Subcutaneous abdominal adipose tissue (tissue), 5 donors: Measurements from ENCODE around the gene CRACDL.

Experiments used
- H3K27ac ChIP-seq: one replicate; pipeline ENCODE4 v1.7.0; 2013; ENCODE audit warnings: low read depth, mild to moderate bottlenecking, inconsistent platforms, low read length, moderate library complexity
- H3K27me3 ChIP-seq, 5 donors: one replicate each; pipeline ENCODE4 v1.7.0; 2013; ENCODE audit warnings: low read length in 5 of 5, inconsistent platforms in 1 of 5; ENCODE audit not compliant: control insufficient read depth in 5 of 5, insufficient read depth in 4 of 5
- H3K36me3 ChIP-seq, 5 donors: one replicate each; pipeline ENCODE4 v1.7.0; 2013; ENCODE audit warnings: low read length in 5 of 5; ENCODE audit not compliant: control insufficient read depth in 5 of 5, insufficient read depth in 5 of 5
- H3K4me1 ChIP-seq, 5 donors: one replicate each; pipeline ENCODE4 v1.7.0; 2013; ENCODE audit warnings: low read length in 5 of 5, mild to moderate bottlenecking in 3 of 5, moderate library complexity in 1 of 5; ENCODE audit not compliant: control insufficient read depth in 5 of 5, insufficient read depth in 5 of 5
- H3K4me3 ChIP-seq, 5 donors: one replicate each; pipeline ENCODE4 v1.7.0; 2013; ENCODE audit warnings: low read length in 5 of 5, low read depth in 1 of 5
- H3K9ac ChIP-seq, 5 donors: one replicate each; pipeline ENCODE4 v1.7.0; 2013; ENCODE audit warnings: low read length in 5 of 5, mild to moderate bottlenecking in 4 of 5, moderate library complexity in 3 of 5
- H3K9me3 ChIP-seq, 5 donors: one replicate each; pipeline ENCODE4 v1.7.0; 2013; ENCODE audit warnings: low read length in 5 of 5; ENCODE audit not compliant: control insufficient read depth in 5 of 5
- donor health status: healthy.
- donor health status: healthy.
- donor health status: healthy.
- donor health status: healthy.
- donor health status: healthy.

CRACDL gene

GRCh38 chr2:98793275-98793674 lies 142.8 kb downstream of the CRACDL start:
- Histone ChIP-seq H3K27me3 (no peaks in the 10 kb centered on the region), H3K9ac (no peak overlapping the region), H3K27ac (no peak overlapping the region), H3K9me3 (no peaks in the 10 kb centered on the region), H3K4me3 (no peak overlapping the region), H3K36me3 (no peaks in the 10 kb centered on the region), H3K4me1 (peaks cover 0 to 30% (median 1%) of the 10 kb centered on the region in 5 donors)

- H3K27ac ChIP-seq = no peak overlapping the region
Observed at GRCh38 chr2:98790221-98790620, 145.8 kb downstream of the CRACDL start.

GRCh38 chr2:98787700-98788099 lies 148.3 kb downstream of the CRACDL start:
- Histone ChIP-seq H3K27me3 (no peaks in the 10 kb centered on the region), H3K4me3 (no peak overlapping the region), H3K9me3 (peaks cover 0 to 2% (median 0%) of the 10 kb centered on the region in 5 donors), H3K4me1 (no peaks in the 10 kb centered on the region), H3K9ac (no peak overlapping the region), H3K36me3 (no peaks in the 10 kb centered on the region), H3K27ac (no peak overlapping the region)

More at GRCh38 chr2:98790221-98790620, 145.8 kb downstream of the CRACDL start:
- Histone ChIP-seq H3K36me3 (no peaks in the 10 kb centered on the region), H3K4me3 (no peak overlapping the region), H3K9me3 (no peaks in the 10 kb centered on the region), H3K9ac (no peak overlapping the region), H3K4me1 (peaks cover 0 to 11% (median 0%) of the 10 kb centered on the region in 5 donors), H3K27me3 (no peaks in the 10 kb centered on the region)

GRCh38 chr2:98786179-98786578 lies 149.8 kb downstream of the CRACDL start:
- H3K9ac ChIP-seq = no peak overlapping the region
- no peaks in the 10 kb centered on the region for H3K4me1 ChIP-seq
- no peak overlapping the region for H3K4me3 ChIP-seq
- no peaks in the 10 kb centered on the region for H3K36me3 ChIP-seq
- peaks cover 0 to 16% (median 10%) of the 10 kb centered on the region in 5 donors for H3K9me3 ChIP-seq
- no peak overlapping the region for H3K27ac ChIP-seq
- H3K27me3 ChIP-seq = no peaks in the 10 kb centered on the region

GRCh38 chr2:98782570-98782969 lies 153.5 kb downstream of the CRACDL start:
- H3K36me3 ChIP-seq = no peaks in the 10 kb centered on the region
- no peaks in the 10 kb centered on the region for H3K27me3 ChIP-seq
- H3K9ac ChIP-seq = no peak overlapping the region
- no peak overlapping the region for H3K4me3 ChIP-seq
- H3K27ac ChIP-seq = no peak overlapping the region
- peaks cover 0 to 19% (median 10%) of the 10 kb centered on the region in 5 donors for H3K9me3 ChIP-seq
- H3K4me1 ChIP-seq = no peaks in the 10 kb centered on the region

- Histone ChIP-seq H3K9ac (no peak overlapping the region), H3K4me1 (no peaks in the 10 kb centered on the region)
Observed at GRCh38 chr2:98781822-98782221, 154.2 kb downstream of the CRACDL start.

GRCh38 chr2:98778741-98779483 lies 157.1 kb downstream of the CRACDL start:
- Histone ChIP-seq H3K4me3 (no peak overlapping the region), H3K9ac (no peak overlapping the region), H3K27me3 (peaks cover 0 to 4% (median 0%) of the 10 kb centered on the region in 5 donors), H3K4me1 (peaks cover 0 to 7% (median 0%) of the 10 kb centered on the region in 5 donors), H3K36me3 (no peaks in the 10 kb centered on the region), H3K27ac (no peak overlapping the region), H3K9me3 (peaks cover 0 to 22% (median 10%) of the 10 kb centered on the region in 5 donors)

More at GRCh38 chr2:98781822-98782221, 154.2 kb downstream of the CRACDL start:
- no peaks in the 10 kb centered on the region for H3K36me3 ChIP-seq
- H3K9me3 ChIP-seq = peaks cover 0 to 22% (median 10%) of the 10 kb centered on the region in 5 donors
- no peak overlapping the region for H3K27ac ChIP-seq
- no peaks in the 10 kb centered on the region for H3K27me3 ChIP-seq
- no peak overlapping the region for H3K4me3 ChIP-seq

GRCh38 chr2:98778151-98778550 lies 157.9 kb downstream of the CRACDL start:
- Histone ChIP-seq H3K27ac (no peak overlapping the region), H3K9ac (no peak overlapping the region), H3K4me3 (no peak overlapping the region), H3K9me3 (peaks cover 0 to 22% (median 10%) of the 10 kb centered on the region in 5 donors), H3K27me3 (peaks cover 0 to 5% (median 0%) of the 10 kb centered on the region in 5 donors), H3K36me3 (no peaks in the 10 kb centered on the region), H3K4me1 (peaks cover 0 to 7% (median 0%) of the 10 kb centered on the region in 5 donors)

GRCh38 chr2:98777710-98778109 lies 158.3 kb downstream of the CRACDL start:
- Histone ChIP-seq H3K36me3 (no peaks in the 10 kb centered on the region), H3K4me3 (no peak overlapping the region), H3K9me3 (peaks cover 0 to 20% (median 10%) of the 10 kb centered on the region in 5 donors), H3K4me1 (peaks cover 0 to 7% (median 1%) of the 10 kb centered on the region in 5 donors), H3K9ac (no peak overlapping the region), H3K27ac (no peak overlapping the region), H3K27me3 (peaks cover 0 to 8% (median 0%) of the 10 kb centered on the region in 5 donors)

- Histone ChIP-seq H3K27me3 (peaks cover 0 to 8% (median 0%) of the 10 kb centered on the region in 5 donors), H3K27ac (no peak overlapping the region), H3K4me3 (no peak overlapping the region), H3K9ac (no peak overlapping the region), H3K4me1 (peaks cover 0 to 12% (median 8%) of the 10 kb centered on the region in 5 donors), H3K36me3 (no peaks in the 10 kb centered on the region), H3K9me3 (peaks cover 0 to 15% (median 6%) of the 10 kb centered on the region in 5 donors)
Observed at GRCh38 chr2:98777076-98777475, 158.9 kb downstream of the CRACDL start.
